Osteocyte (in vitro differentiated cells): ENCODE measurements around the gene SGK1. TPM values are rescaled to one million over a fixed set of nuclear protein-coding genes. Genes with fewer than 3 reads are reported as not detected.

Experiments used
- DNase-seq: peaks from one replicate; pipeline ENCODE4 v3.0.0; 2021; ENCODE audit warnings: mixed read lengths; ENCODE audit not compliant: unreplicated experiment; ENCODE audit errors: extremely low spot score
- H3K27ac Mint-ChIP-seq: one replicate; pipeline ENCODE4 v1.8.0; 2021; ENCODE audit warnings: mild to moderate bottlenecking, mixed read lengths; ENCODE audit not compliant: unreplicated experiment
- H3K27me3 Mint-ChIP-seq: one replicate; pipeline ENCODE4 v1.8.0; 2021; ENCODE audit warnings: mixed read lengths; ENCODE audit not compliant: unreplicated experiment
- H3K36me3 Mint-ChIP-seq: one replicate; pipeline ENCODE4 v1.8.0; 2021; ENCODE audit warnings: mixed read lengths; ENCODE audit not compliant: unreplicated experiment
- H3K4me1 Mint-ChIP-seq: one replicate; pipeline ENCODE4 v1.8.0; 2021; ENCODE audit warnings: mixed read lengths; ENCODE audit not compliant: unreplicated experiment
- H3K4me3 Mint-ChIP-seq: one replicate; pipeline ENCODE4 v1.8.0; 2021; ENCODE audit warnings: mild to moderate bottlenecking, moderate library complexity, mixed read lengths; ENCODE audit not compliant: unreplicated experiment
- H3K9me3 Mint-ChIP-seq: one replicate; pipeline ENCODE4 v1.8.0; 2021; ENCODE audit warnings: mixed read lengths; ENCODE audit not compliant: unreplicated experiment
- CTCF ChIP-seq: fragments of 200-600 bp; sonication (generic); IDR thresholded peaks from 2 replicates; pipeline ENCODE4 v1.5.0; 2021; ENCODE audit warnings: antibody characterized with exemption, mild to moderate bottlenecking, moderate library complexity
- total RNA-seq: library from RNA; stranded (reverse); gene quantifications from 2 replicates; pipeline ENCODE4 v1.2.1, GENCODE V29; 2021

The SGK1 gene
- total RNA-seq, 1 donor from 2014 or later: 448 TPM

GRCh38 chr6:134172706-134173365 is 145.1 kb downstream of the SGK1 start:
- DNase-seq: no peak
- H3K27ac Mint-ChIP-seq: peak overlapping the region; percentile 94
- H3K4me3 Mint-ChIP-seq: peak overlapping the region; percentile 98
- peaks cover 64% of the 10 kb centered on the region for H3K4me1 Mint-ChIP-seq
- TF ChIP-seq CTCF: no peak
- H3K9me3 Mint-ChIP-seq: no peaks in the 10 kb centered on the region
- H3K27me3 Mint-ChIP-seq: no peaks in the 10 kb centered on the region
- peaks cover 62% of the 10 kb centered on the region for H3K36me3 Mint-ChIP-seq

- no peaks in the 10 kb centered on the region for H3K9me3 Mint-ChIP-seq
- H3K27me3 Mint-ChIP-seq: no peaks in the 10 kb centered on the region
- DNase-seq: no peak
- peak overlapping the region; percentile 94 for H3K27ac Mint-ChIP-seq
- TF ChIP-seq CTCF: no peak
- peaks cover 62% of the 10 kb centered on the region for H3K36me3 Mint-ChIP-seq
- H3K4me1 Mint-ChIP-seq: peaks cover 58% of the 10 kb centered on the region
- H3K4me3 Mint-ChIP-seq: peak overlapping the region; percentile 98
Measured at GRCh38 chr6:134172020-134172705, 145.7 kb downstream of the SGK1 start.

- Mint-ChIP-seq H3K4me1 (peaks cover 52% of the 10 kb centered on the region), H3K36me3 (peaks cover 62% of the 10 kb centered on the region), H3K27me3 (no peaks in the 10 kb centered on the region), H3K27ac (peak overlapping the region; percentile 94), H3K4me3 (peak overlapping the region; percentile 98), H3K9me3 (no peaks in the 10 kb centered on the region)
- DNase-seq: no peak
- no peak for TF ChIP-seq CTCF
Measured at GRCh38 chr6:134171517-134171916, 146.4 kb downstream of the SGK1 start.

- H3K36me3 Mint-ChIP-seq: peaks cover 62% of the 10 kb centered on the region
- no peak for DNase-seq
- TF ChIP-seq CTCF: peak; percentile 24
- no peaks in the 10 kb centered on the region for H3K9me3 Mint-ChIP-seq
- H3K4me3 Mint-ChIP-seq: peak overlapping the region; percentile 98
- no peaks in the 10 kb centered on the region for H3K27me3 Mint-ChIP-seq
- H3K27ac Mint-ChIP-seq: peak overlapping the region; percentile 94
- H3K4me1 Mint-ChIP-seq: peaks cover 48% of the 10 kb centered on the region
Measured at GRCh38 chr6:134170844-134171243, 147.1 kb downstream of the SGK1 start.

GRCh38 chr6:134169871-134170486 is 147.9 kb downstream of the SGK1 start:
- DNase-seq: no peak
- peak overlapping the region; percentile 98 for H3K4me3 Mint-ChIP-seq
- no peaks in the 10 kb centered on the region for H3K27me3 Mint-ChIP-seq
- H3K27ac Mint-ChIP-seq: peak overlapping the region; percentile 94
- H3K36me3 Mint-ChIP-seq: peaks cover 62% of the 10 kb centered on the region
- no peaks in the 10 kb centered on the region for H3K9me3 Mint-ChIP-seq
- H3K4me1 Mint-ChIP-seq: peaks cover 44% of the 10 kb centered on the region
- no peak for TF ChIP-seq CTCF
